ENCODE data around the gene SPART. TPM values are rescaled to one million over a fixed set of nuclear protein-coding genes. Genes with fewer than 3 reads are reported as not detected.
A peak's percentile ranks its signal among the peaks of the same experiment; 100 is the strongest.

Gene SPART
- total and polyA plus RNA-seq, 2 donors (not counting 1 experiment from before 2014, with no cell fraction given) = 93.0 to 109 TPM

GRCh38 chr13:36358175-36358718, 12.1 kb upstream of the SPART start:
- DNase-seq (ENCODE audit: low read depth in 2 of 2) = no peak
- Histone ChIP-seq H4K20me1 (ENCODE audit: control insufficient read depth, extremely low read depth, insufficient read depth, low read length) (peaks cover 2% of the 10 kb centered on the region), H2AFZ (ENCODE audit: low read length) (no peak overlapping the region), H3K4me1 (ENCODE audit: control insufficient read depth, extremely low read depth, insufficient read depth, low read length) (no peaks in the 10 kb centered on the region), H3K4me2 (ENCODE audit: extremely low read depth, insufficient read depth, low read length) (no peak overlapping the region), H3K27me3 (ENCODE audit: control insufficient read depth, insufficient read depth, low read length) (no peaks in the 10 kb centered on the region), H3K4me3 (replicated peaks in 1 of 4; ENCODE audit: control extremely low read depth in 1 of 4, insufficient read depth in 1 of 4, low read depth in 3 of 4, low read length in 4 of 4) (no peak overlapping the region), H3K36me3 (ENCODE audit: control insufficient read depth, insufficient read depth, low read length) (no peaks in the 10 kb centered on the region), H3K9me3 (ENCODE audit: control insufficient read depth, insufficient read depth, low read depth, low read length) (no peaks in the 10 kb centered on the region), H3K27ac (ENCODE audit: insufficient read depth, low read length) (no peak overlapping the region), H3K79me2 (ENCODE audit: control insufficient read depth, insufficient read depth, low read length) (no peaks in the 10 kb centered on the region), H3K9ac (ENCODE audit: insufficient read depth, low read length) (no peak overlapping the region)
- TF ChIP-seq CTCF (conservative IDR thresholded peaks at IDR 0.05 in 1 of 2, IDR thresholded peaks at IDR 0.05 in 1 of 2; ENCODE audit: low read depth in 1 of 2, low read length in 2 of 2) = no peak

GRCh38 chr13:36357692-36358091, 11.5 kb upstream of the SPART start:
- Histone ChIP-seq H3K27me3 (ENCODE audit: control insufficient read depth, insufficient read depth, low read length) (no peaks in the 10 kb centered on the region), H3K79me2 (ENCODE audit: control insufficient read depth, insufficient read depth, low read length) (no peaks in the 10 kb centered on the region), H3K4me1 (ENCODE audit: control insufficient read depth, extremely low read depth, insufficient read depth, low read length) (no peaks in the 10 kb centered on the region), H3K4me3 (replicated peaks in 1 of 4; ENCODE audit: control extremely low read depth in 1 of 4, insufficient read depth in 1 of 4, low read depth in 3 of 4, low read length in 4 of 4) (no peak overlapping the region), H3K36me3 (ENCODE audit: control insufficient read depth, insufficient read depth, low read length) (no peaks in the 10 kb centered on the region), H3K4me2 (ENCODE audit: extremely low read depth, insufficient read depth, low read length) (peak overlapping the region; percentile 9), H4K20me1 (ENCODE audit: control insufficient read depth, extremely low read depth, insufficient read depth, low read length) (peaks cover 2% of the 10 kb centered on the region), H3K9me3 (ENCODE audit: control insufficient read depth, insufficient read depth, low read depth, low read length) (no peaks in the 10 kb centered on the region), H2AFZ (ENCODE audit: low read length) (no peak overlapping the region), H3K27ac (ENCODE audit: insufficient read depth, low read length) (no peak overlapping the region), H3K9ac (ENCODE audit: insufficient read depth, low read length) (no peak overlapping the region)
- peak in 1 of 2 donors; percentile 81 for DNase-seq (ENCODE audit: low read depth in 2 of 2)
- no peak for TF ChIP-seq CTCF (conservative IDR thresholded peaks at IDR 0.05 in 1 of 2, IDR thresholded peaks at IDR 0.05 in 1 of 2; ENCODE audit: low read depth in 1 of 2, low read length in 2 of 2)
- TF ChIP-seq EZH2 (IDR thresholded peaks at IDR 0.05; ENCODE audit: low read length, missing control alignments) = no peak

- Histone ChIP-seq H2AFZ (ENCODE audit: low read length) (no peak overlapping the region), H3K36me3 (ENCODE audit: control insufficient read depth, insufficient read depth, low read length) (no peaks in the 10 kb centered on the region), H3K4me1 (ENCODE audit: control insufficient read depth, extremely low read depth, insufficient read depth, low read length) (no peaks in the 10 kb centered on the region), H3K9ac (ENCODE audit: insufficient read depth, low read length) (no peak overlapping the region), H3K9me3 (ENCODE audit: control insufficient read depth, insufficient read depth, low read depth, low read length) (no peaks in the 10 kb centered on the region), H3K4me3 (replicated peaks in 1 of 4; ENCODE audit: control extremely low read depth in 1 of 4, insufficient read depth in 1 of 4, low read depth in 3 of 4, low read length in 4 of 4) (no peak overlapping the region), H3K27ac (ENCODE audit: insufficient read depth, low read length) (no peak overlapping the region), H4K20me1 (ENCODE audit: control insufficient read depth, extremely low read depth, insufficient read depth, low read length) (peaks cover 2% of the 10 kb centered on the region), H3K27me3 (ENCODE audit: control insufficient read depth, insufficient read depth, low read length) (no peaks in the 10 kb centered on the region), H3K4me2 (ENCODE audit: extremely low read depth, insufficient read depth, low read length) (no peak overlapping the region), H3K79me2 (ENCODE audit: control insufficient read depth, insufficient read depth, low read length) (no peaks in the 10 kb centered on the region)
- DNase-seq (ENCODE audit: low read depth in 2 of 2) = no peak
- TF ChIP-seq EZH2 (IDR thresholded peaks at IDR 0.05; ENCODE audit: low read length, missing control alignments) = no peak
- no peak for TF ChIP-seq CTCF (conservative IDR thresholded peaks at IDR 0.05 in 1 of 2, IDR thresholded peaks at IDR 0.05 in 1 of 2; ENCODE audit: low read depth in 1 of 2, low read length in 2 of 2)
Observed at GRCh38 chr13:36357231-36357630, 11.0 kb upstream of the SPART start.
